Tibial nerve (tissue), 4 donors: ENCODE measurements around the gene GPATCH3. TPM values are rescaled to one million over a fixed set of nuclear protein-coding genes. Genes with fewer than 3 reads are reported as not detected.

Experiments
- DNase-seq, 2 donors: peaks; one replicate each; pipeline ENCODE4 v3.0.0-alpha.2; 2019; ENCODE audit warnings: low spot score in 2 of 2
- H3K27ac ChIP-seq, 4 donors: fragments of 200-600 bp; sonication (generic) in 3 of 4; one replicate each; pipeline ENCODE4 v1.5.1; 2017 to 2019; ENCODE audit warnings: mild to moderate bottlenecking in 1 of 4
- H3K27me3 ChIP-seq, 2 donors: fragments of 200-600 bp; sonication (generic) in 1 of 2; one replicate each; pipeline versions ENCODE4 v1.5.1 to v1.6.0; 2017 to 2019
- H3K36me3 ChIP-seq, 3 donors: fragments of 200-600 bp; sonication (generic); one replicate each; pipeline ENCODE4 v1.5.1; 2018 to 2019
- H3K4me1 ChIP-seq, 4 donors: fragments of 200-600 bp; sonication (generic) in 3 of 4; one replicate each; pipeline ENCODE4 v1.5.1; 2017 to 2019
- H3K4me3 ChIP-seq, 4 donors: fragments of 200-600 bp; sonication (generic) in 3 of 4; one replicate each; pipeline ENCODE4 v1.5.1; 2017 to 2019; ENCODE audit warnings: mild to moderate bottlenecking in 1 of 4, moderate library complexity in 1 of 4
- H3K9me3 ChIP-seq, 4 donors: fragments of 200-600 bp; sonication (generic) in 3 of 4; one replicate each; pipeline ENCODE4 v1.5.1; 2017 to 2019
- CTCF ChIP-seq, 5 experiments: fragments of 200-600 bp in 3 of 5; fragments of 450-650 bp in 2 of 5; sonication (generic) in 3 of 5; IDR thresholded peaks; one replicate each; pipeline ENCODE4 v1.5.1; 2016 to 2019; ENCODE audit warnings: antibody characterized with exemption in 5 of 5, mild to moderate bottlenecking in 3 of 5, moderate library complexity in 2 of 5
- EP300 ChIP-seq, 2 donors: sonication (generic); formaldehyde crosslinking; IDR thresholded peaks; one replicate each; pipeline ENCODE4 v1.6.1; 2017; ENCODE audit warnings: antibody characterized with exemption in 2 of 2, mild to moderate bottlenecking in 1 of 2
- POLR2A ChIP-seq, 2 donors: fragments of 450-650 bp; IDR thresholded peaks; one replicate each; pipeline ENCODE4 v1.6.1; 2017; ENCODE audit warnings: antibody characterized with exemption in 2 of 2, mild to moderate bottlenecking in 2 of 2, moderate library complexity in 2 of 2
- WGBS, 2 donors: methylation state at CpG; one replicate each; pipeline ENCODE4 v1.1.5; 2018; 5-methylcytosine and 5-hydroxymethylcytosine counted together
- total RNA-seq, 4 donors: library from RNA; depleted of rRNA; stranded (reverse); fragments of >200 nt; gene quantifications; one replicate each; pipeline ENCODE4 v1.1.0, GENCODE V29; 2016

The GPATCH3 gene
- total RNA-seq, 4 donors from 2014 or later = 7.8 to 26.1 (median 12.5) TPM

GRCh38 chr1:26900815-26901511, 696 bp upstream of the GPATCH3 start:
- Histone ChIP-seq H3K27me3 (no peaks in the 10 kb centered on the region), H3K27ac (peak overlapping the region; percentile 72 to 87 (median 78)), H3K4me1 (peaks cover 4 to 34% (median 7%) of the 10 kb centered on the region in 4 donors), H3K36me3 (peaks cover 0 to 24% (median 2%) of the 10 kb centered on the region in 3 donors), H3K9me3 (no peaks in the 10 kb centered on the region), H3K4me3 (peak overlapping the region; percentile 70 to 97 (median 87))
- WGBS, 2 donors = 69 to 72% methylated on average over 18 of the region's 18 CpGs
- DNase-seq = no peak
- TF ChIP-seq EP300 (IDR thresholded peaks at IDR 0.05) = no peak
- TF ChIP-seq CTCF (IDR thresholded peaks at IDR 0.05) = no peak
- TF ChIP-seq POLR2A (IDR thresholded peaks at IDR 0.05) = no peak

GRCh38 chr1:26897351-26897750, 2.9 kb downstream of the GPATCH3 start:
- Histone ChIP-seq H3K36me3 (peaks cover 4 to 60% (median 19%) of the 10 kb centered on the region in 3 donors), H3K27ac (no peak overlapping the region), H3K4me1 (peaks cover 4 to 34% (median 7%) of the 10 kb centered on the region in 4 donors), H3K4me3 (no peak overlapping the region), H3K27me3 (no peaks in the 10 kb centered on the region), H3K9me3 (no peaks in the 10 kb centered on the region)
- no peak for DNase-seq
- TF ChIP-seq POLR2A (IDR thresholded peaks at IDR 0.05) (no peak), EP300 (IDR thresholded peaks at IDR 0.05) (no peak), CTCF (IDR thresholded peaks at IDR 0.05) (no peak)
- 89 to 91% methylated on average over 8 of the region's 9 CpGs for WGBS, 2 donors

GRCh38 chr1:26894263-26894662, 6.0 kb downstream of the GPATCH3 start:
- Histone ChIP-seq H3K27ac (no peak overlapping the region), H3K36me3 (peaks cover 7 to 70% (median 24%) of the 10 kb centered on the region in 3 donors), H3K9me3 (no peaks in the 10 kb centered on the region), H3K4me1 (peaks cover 3 to 35% (median 11%) of the 10 kb centered on the region in 4 donors), H3K27me3 (no peaks in the 10 kb centered on the region), H3K4me3 (no peak overlapping the region)
- no peak for TF ChIP-seq CTCF (IDR thresholded peaks at IDR 0.05)
- TF ChIP-seq EP300 (IDR thresholded peaks at IDR 0.05) = no peak
- no peak for TF ChIP-seq POLR2A (IDR thresholded peaks at IDR 0.05)
- 88 to 89% methylated on average over 13 of the region's 13 CpGs for WGBS, 2 donors
- no peak for DNase-seq

GRCh38 chr1:26890467-26890796, 9.8 kb downstream of the GPATCH3 start:
- TF ChIP-seq EP300 (IDR thresholded peaks at IDR 0.05) (no peak), CTCF (IDR thresholded peaks at IDR 0.05) (no peak), POLR2A (IDR thresholded peaks at IDR 0.05) (no peak)
- WGBS, 2 donors = 0 to 3% methylated on average over 12 of the region's 12 CpGs
- peak overlapping the region; percentile 75 to 97 (median 81) for H3K4me3 ChIP-seq
- H3K27me3 ChIP-seq = no peaks in the 10 kb centered on the region
- no peaks in the 10 kb centered on the region for H3K9me3 ChIP-seq
- DNase-seq = peak in 1 of 2 donors; percentile 5
- H3K27ac ChIP-seq = peak overlapping the region; percentile 85 to 97 (median 92)
- H3K36me3 ChIP-seq = peaks cover 4 to 77% (median 32%) of the 10 kb centered on the region in 3 donors
- H3K4me1 ChIP-seq = peaks cover 5 to 28% (median 17%) of the 10 kb centered on the region in 4 donors
